ENCODE data around the gene CENATAC.
"Not testable (repeated sequence)": the region's sequence is repeated elsewhere in the genome, so short reads cannot be mapped to it uniquely, and the experiment has no call there.

Gene CENATAC, protein sequence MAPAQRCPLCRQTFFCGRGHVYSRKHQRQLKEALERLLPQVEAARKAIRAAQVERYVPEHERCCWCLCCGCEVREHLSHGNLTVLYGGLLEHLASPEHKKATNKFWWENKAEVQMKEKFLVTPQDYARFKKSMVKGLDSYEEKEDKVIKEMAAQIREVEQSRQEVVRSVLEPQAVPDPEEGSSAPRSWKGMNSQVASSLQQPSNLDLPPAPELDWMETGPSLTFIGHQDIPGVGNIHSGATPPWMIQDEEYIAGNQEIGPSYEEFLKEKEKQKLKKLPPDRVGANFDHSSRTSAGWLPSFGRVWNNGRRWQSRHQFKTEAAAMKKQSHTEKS

GRCh38 chr11:118997627-118998387 is at the start of gene CENATAC:
Gene CENATAC, plus strand, starts transcription at chr11:118998138. Its CDS starts 60 bp downstream, at chr11:118998198.
- DNase-seq: peak; percentile 66 to 98 (median 92)

GRCh38 chr11:118953265-118953664 is 44.7 kb upstream of the CENATAC start:
- peak in 51 of 56 donors; percentile 9 to 89 (median 68) for DNase-seq

- DNase-seq: not testable (repeated sequence)
Observed at GRCh38 chr11:118953976-118954375, 44.0 kb upstream of the CENATAC start.

- DNase-seq: peak; percentile 32 to 90 (median 72)
Observed at GRCh38 chr11:118956094-118956846, 41.7 kb upstream of the CENATAC start, which contains the start of gene UPK2. Gene UPK2, plus strand, starts transcription at chr11:118956298. Its CDS starts 53 bp downstream, at chr11:118956351.

DNA sequence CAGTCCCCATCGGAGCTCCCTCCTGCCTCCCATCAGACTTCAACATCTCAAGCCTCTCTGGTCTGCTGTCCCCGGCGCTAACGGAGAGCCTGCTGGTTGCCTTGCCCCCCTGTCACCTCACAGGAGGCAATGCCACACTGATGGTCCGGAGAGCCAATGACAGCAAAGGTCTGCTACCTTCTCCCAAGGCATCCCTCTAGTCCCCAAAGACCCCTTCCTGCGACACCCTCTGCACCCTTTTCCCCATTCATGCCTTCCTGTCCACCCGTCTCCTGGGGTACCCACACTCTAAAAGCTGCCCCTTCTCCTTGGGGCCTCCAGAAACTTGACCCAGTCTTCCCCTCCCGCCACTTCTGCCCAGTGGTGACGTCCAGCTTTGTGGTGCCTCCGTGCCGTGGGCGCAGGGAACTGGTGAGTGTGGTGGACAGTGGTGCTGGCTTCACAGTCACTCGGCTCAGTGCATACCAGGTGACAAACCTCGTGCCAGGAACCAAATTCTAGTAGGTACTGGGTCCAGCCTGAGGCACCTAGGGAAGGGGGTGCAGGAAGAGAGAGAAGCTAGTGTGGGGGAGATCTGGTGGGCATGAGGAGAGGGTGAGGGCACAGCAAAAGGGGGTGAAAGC is 41.0 kb upstream of the CENATAC start:
- DNase-seq: no peak

- DNase-seq: no peak
Observed at GRCh38 chr11:118957549-118957948, 40.4 kb upstream of the CENATAC start.

DNA sequence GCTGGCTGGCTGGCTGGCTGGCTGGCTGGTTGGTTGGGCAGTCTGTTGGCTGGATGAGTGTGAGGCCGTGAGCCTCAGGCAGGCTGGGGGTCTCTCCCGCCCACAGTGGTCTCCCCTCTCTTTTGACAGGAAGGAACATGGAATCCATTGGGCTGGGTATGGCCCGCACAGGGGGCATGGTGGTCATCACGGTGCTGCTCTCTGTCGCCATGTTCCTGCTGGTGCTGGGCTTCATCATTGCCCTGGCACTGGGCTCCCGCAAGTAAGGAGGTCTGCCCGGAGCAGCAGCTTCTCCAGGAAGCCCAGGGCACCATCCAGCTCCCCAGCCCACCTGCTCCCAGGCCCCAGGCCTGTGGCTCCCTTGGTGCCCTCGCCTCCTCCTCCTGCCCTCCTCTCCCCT is 40.0 kb upstream of the CENATAC start:
- DNase-seq: no peak

- no peak for DNase-seq
Observed at GRCh38 chr11:118958577-118958976, 39.4 kb upstream of the CENATAC start.

DNA sequence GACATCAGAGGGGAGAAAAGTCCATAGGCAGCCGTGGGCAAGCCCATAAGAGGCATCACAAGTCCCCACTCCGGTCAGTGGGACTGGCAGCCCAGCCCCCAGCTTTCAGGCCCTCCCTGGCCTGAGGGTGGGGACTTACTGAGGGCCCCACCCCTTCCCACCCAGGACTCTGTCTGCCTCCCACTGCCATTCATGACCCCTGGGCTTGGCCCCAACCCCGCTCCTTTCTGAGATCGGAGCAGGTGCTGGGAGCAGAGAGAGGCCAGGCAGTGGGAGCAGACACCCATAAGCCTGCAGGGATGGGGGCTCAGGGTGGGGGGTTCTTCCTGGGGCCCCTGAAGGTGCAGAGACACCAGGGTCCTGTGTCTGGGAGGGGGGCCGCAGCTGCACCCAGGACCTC is 36.7 kb upstream of the CENATAC start:
- DNase-seq: no peak

- no peak for DNase-seq
Observed at GRCh38 chr11:118961591-118961990, 36.3 kb upstream of the CENATAC start.

- not testable (repeated sequence) for DNase-seq
Observed at GRCh38 chr11:118969508-118969907, 28.4 kb upstream of the CENATAC start.

DNA sequence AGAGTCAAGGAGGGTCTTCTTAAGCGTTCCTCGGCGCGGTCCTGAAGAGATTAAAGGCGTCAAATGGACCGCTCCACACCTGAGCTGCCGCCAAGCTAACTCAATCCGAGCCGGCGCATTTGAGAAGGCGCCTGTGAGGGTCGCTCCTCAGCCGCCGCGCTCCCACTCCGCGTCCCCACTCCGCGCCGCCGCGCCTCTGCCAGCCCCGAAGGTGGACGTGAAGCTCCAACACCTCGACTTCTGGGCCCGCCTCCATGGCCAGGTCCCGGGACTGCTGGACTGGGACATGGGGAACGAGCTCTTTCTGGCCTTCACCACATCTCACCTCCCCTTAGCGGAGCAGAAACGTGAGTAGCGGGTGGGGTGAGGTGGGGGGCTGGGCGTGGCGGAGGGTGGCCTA is 26.3 kb upstream of the CENATAC start, which contains the start of gene FOXR1:
TSS of gene FOXR1 (plus strand) at position 116 of the 400 bp plus-strand sequence. CDS start at position 287, 171 bp downstream.
- no peak for DNase-seq

- no peak for DNase-seq
Observed at GRCh38 chr11:118973985-118974384, 24.0 kb upstream of the CENATAC start.

DNA sequence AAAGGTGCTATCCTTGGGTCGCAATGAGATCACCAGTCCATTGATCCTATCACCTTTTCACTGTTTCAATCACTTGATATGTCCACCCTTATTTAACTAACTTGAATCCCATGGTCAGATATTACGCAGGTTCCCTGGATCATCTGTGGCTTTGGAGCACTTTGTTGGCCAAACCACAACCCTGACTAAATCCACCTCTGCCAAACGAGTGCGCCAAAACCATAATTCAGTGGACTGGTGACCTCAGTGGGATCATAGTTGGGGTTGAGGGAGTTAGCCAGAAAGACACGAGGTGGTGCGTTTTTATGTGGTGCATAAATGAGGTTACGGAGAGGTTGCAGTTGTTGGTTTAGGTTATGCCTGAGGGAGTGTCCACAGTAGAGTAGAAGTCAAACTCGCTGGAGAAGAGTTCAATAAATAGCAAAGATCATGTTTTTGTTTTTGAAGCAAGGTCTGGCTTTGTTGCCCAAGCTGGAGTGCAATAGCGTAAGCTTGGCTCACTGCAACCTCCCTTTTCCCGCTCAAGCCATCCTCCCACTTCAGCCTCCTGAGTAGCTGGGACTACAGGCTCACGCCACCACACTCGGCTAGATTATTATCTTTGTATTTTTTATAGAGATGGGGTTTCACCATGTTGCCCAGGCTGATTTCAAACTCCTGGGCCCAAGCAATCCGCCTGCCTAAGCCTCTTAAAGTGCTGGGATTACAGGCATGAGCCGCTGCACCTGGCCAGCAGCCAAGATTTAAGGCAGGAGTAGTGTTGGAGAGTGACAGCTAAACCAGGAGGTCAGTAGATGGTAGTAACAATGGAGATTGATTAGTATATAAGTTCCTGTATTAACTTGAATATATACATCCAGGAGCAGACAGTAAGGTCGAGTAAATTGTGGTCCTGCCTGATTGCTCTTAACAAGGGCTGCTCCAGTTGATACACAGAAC is 21.9 kb upstream of the CENATAC start:
- no peak for DNase-seq

DNA sequence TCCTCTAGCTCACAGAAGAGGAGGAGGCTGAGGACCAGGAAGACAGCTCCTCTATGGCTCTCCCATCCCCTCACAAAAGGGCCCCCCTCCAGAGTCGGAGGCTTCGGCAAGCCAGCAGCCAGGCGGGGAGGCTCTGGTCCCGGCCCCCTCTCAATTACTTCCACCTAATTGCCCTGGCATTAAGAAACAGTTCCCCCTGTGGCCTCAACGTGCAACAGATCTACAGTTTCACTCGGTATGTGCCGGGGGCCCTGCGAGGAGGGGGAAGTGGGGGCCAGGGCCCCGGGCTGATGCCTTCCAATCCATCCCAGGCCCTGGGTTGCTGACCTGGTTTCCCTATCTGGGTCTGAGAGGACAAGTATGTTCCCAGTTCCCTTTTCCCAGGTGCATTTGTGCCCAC is 18.5 kb upstream of the CENATAC start:
- no peak for DNase-seq

DNA sequence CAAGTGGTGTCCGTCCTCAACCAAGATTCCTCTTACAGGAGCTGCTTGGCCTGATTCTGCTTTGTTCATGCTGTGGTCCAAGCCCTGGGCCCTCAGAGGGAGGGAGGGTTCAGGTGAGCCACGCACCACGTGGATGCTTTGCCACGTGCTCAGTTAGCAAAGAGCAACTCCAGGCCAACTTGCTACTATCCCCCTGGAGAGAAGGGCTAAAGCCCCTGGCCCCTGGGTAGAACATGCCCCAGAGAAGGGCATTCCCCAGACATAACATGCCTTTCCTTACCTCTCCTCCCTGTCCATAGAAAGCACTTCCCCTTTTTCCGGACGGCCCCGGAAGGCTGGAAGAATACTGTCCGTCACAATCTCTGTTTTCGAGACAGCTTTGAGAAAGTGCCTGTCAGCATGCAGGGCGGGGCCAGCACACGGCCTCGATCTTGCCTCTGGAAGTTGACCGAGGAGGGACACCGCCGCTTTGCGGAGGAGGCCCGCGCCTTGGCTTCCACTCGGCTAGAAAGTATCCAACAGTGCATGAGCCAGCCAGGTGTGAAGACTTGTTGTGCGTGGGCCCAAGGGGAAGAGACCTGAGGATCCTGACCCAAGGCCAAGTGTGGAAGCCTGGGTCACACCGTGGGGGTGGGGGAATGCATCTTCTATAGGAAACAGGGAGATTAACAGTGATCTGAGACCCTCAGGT is 17.6 kb upstream of the CENATAC start:
- DNase-seq: peak in 5 of 56 donors; percentile 8 to 42 (median 17)

- not testable (repeated sequence) for DNase-seq
Observed at GRCh38 chr11:118984337-118984736, 13.6 kb upstream of the CENATAC start.

DNA sequence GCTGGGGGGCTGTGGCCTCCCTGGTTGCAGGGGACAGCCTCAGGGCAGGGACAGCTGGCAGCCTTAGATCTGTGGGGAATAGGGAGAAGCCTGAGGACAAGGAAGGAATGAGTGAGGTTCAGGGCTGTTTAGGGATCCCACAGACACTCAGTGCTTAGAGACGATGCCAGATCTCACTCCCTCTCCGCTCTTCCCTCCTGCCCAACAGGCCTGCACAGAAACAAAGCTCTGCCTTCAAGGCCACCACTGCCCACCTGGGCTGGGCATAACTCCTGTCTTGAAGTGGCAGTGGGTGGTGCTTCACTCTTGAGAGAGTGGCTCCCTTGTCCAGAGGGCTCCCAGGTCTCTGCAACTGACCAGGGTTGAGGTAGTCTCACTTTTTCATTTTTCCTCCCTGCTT is 13.1 kb upstream of the CENATAC start:
- no peak for DNase-seq

GRCh38 chr11:118988280-118988679 is 9.7 kb upstream of the CENATAC start:
- DNase-seq: no peak

All from amygdala (tissue), 56 donors.